DND-41 (cell line): ENCODE measurements around the gene NAIP.
"Not testable (repeated sequence)": the region's sequence is repeated elsewhere in the genome, so short reads cannot be mapped to it uniquely, and the experiment has no call there.

Experiments used
- ATAC-seq: fragments of 200-7000 bp; cut with Tn5 transposase; 3 replicates; pipeline ENCODE4 v1.9.1; 2021; ENCODE audit warnings: low read depth; ENCODE audit not compliant: insufficient read depth
- DNase-seq: peaks from one replicate; pipeline ENCODE4 v3.0.0-alpha.2; 2020
- H2AFZ ChIP-seq: 2 replicates; pipeline ENCODE4 v1.6.0; 2012; ENCODE audit warnings: low read depth, low read length
- H3K27ac ChIP-seq: 2 replicates; pipeline ENCODE4 v1.5.1; 2012; ENCODE audit warnings: low read length, inconsistent platforms
- H3K27me3 ChIP-seq: fragments of 200-600 bp; sonication (generic); 2 replicates; pipeline ENCODE4 v1.6.0; 2012; ENCODE audit warnings: low read length, mild to moderate bottlenecking, inconsistent platforms; ENCODE audit not compliant: insufficient read depth, poor library complexity
- H3K36me3 ChIP-seq: 2 replicates; pipeline ENCODE4 v1.5.1; 2012; ENCODE audit warnings: low read length, inconsistent platforms; ENCODE audit not compliant: insufficient read depth
- H3K4me1 ChIP-seq: 2 replicates; pipeline ENCODE4 v1.5.1; 2012; ENCODE audit warnings: mild to moderate bottlenecking, low read length; ENCODE audit not compliant: insufficient read depth
- H3K4me2 ChIP-seq: 2 replicates; pipeline ENCODE4 v1.6.0; 2012; ENCODE audit warnings: mild to moderate bottlenecking, moderate library complexity, low read length, inconsistent platforms; ENCODE audit not compliant: insufficient read depth
- H3K4me3 ChIP-seq, 2 experiments: fragments of 200-600 bp in 1 of 2; shearing (Covaris generic) in 1 of 2; 2 replicates each; pipeline ENCODE4 v1.5.1; 2012 to 2016; ENCODE audit warnings: inconsistent platforms in 2 of 2, low read length in 2 of 2, mild to moderate bottlenecking in 2 of 2, low read depth in 1 of 2, moderate library complexity in 1 of 2
- H3K79me2 ChIP-seq: 2 replicates; pipeline ENCODE4 v1.6.0; 2012; ENCODE audit warnings: low read length, inconsistent platforms; ENCODE audit not compliant: insufficient read depth
- H3K9ac ChIP-seq: 2 replicates; pipeline ENCODE4 v1.6.0; 2012; ENCODE audit warnings: low read depth, mild to moderate bottlenecking, inconsistent platforms, low read length, moderate library complexity
- H3K9me3 ChIP-seq: 2 replicates; pipeline ENCODE4 v1.5.1; 2012; ENCODE audit warnings: low read length, moderate library complexity, mild to moderate bottlenecking, inconsistent platforms; ENCODE audit not compliant: insufficient read depth, severe bottlenecking
- H4K20me1 ChIP-seq: 2 replicates; pipeline ENCODE4 v1.6.0; 2012; ENCODE audit warnings: low read length; ENCODE audit not compliant: insufficient read depth
- CTCF ChIP-seq: IDR thresholded peaks from 2 replicates; pipeline ENCODE4 v1.5.1; 2012; ENCODE audit warnings: borderline replicate concordance, low read length, moderate library complexity, mild to moderate bottlenecking; ENCODE audit not compliant: poor library complexity, severe bottlenecking; ENCODE audit errors: extremely low read depth
- EZH2 ChIP-seq: IDR thresholded peaks from 3 replicates; pipeline ENCODE4 v1.6.1; 2012; ENCODE audit warnings: borderline replicate concordance, low read depth, mild to moderate bottlenecking, moderate library complexity, low read length, inconsistent platforms; ENCODE audit not compliant: severe bottlenecking

NAIP gene

DNA sequence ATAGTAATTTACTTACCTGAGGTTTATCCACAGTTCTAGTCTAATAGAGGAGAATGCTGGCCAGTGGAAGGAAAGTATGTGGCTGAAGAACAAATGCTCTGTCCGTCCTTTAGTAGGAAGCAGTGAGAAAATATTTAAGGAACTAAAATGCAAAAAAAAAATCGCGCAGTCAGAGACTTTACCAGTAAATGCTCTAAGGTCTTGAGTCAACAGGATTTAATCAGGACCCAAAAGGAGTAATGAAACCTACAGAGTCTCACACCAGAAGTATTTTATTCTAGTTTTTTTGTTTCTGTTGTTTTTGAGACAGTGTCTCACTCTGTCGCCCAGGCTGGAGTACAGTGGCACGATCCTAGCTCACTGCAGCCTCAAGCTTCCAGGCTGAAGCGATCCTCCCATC, 4.5 kb downstream of the NAIP start:
- H3K79me2 ChIP-seq: not testable (repeated sequence)

GRCh38 chr5:71018376-71019005, 6.6 kb downstream of the NAIP start:
- H3K9ac ChIP-seq, H3K4me3 ChIP-seq, H3K27me3 ChIP-seq, H2AFZ ChIP-seq, H3K27ac ChIP-seq, H3K79me2 ChIP-seq, H3K36me3 ChIP-seq, DNase-seq, H3K4me2 ChIP-seq, H3K9me3 ChIP-seq, H4K20me1 ChIP-seq, H3K4me1 ChIP-seq: not testable (repeated sequence)
- ATAC-seq: peak; percentile 55; the same call in 2 of the 3 replicates

More for the DNA sequence above, 4.5 kb downstream of the NAIP start:
- not testable (repeated sequence) for H3K36me3 ChIP-seq, H3K27ac ChIP-seq, ATAC-seq, DNase-seq, H3K4me1 ChIP-seq, H3K4me2 ChIP-seq, H4K20me1 ChIP-seq, H2AFZ ChIP-seq, H3K9me3 ChIP-seq, H3K27me3 ChIP-seq, H3K4me3 ChIP-seq, H3K9ac ChIP-seq

- DNase-seq (no peak), ATAC-seq (no peak)
- no peak for TF ChIP-seq EZH2
- no peak for TF ChIP-seq CTCF
- no peaks in the 10 kb centered on the region for H3K79me2 ChIP-seq
- H3K4me3 ChIP-seq: no peak overlapping the region
- no peak overlapping the region for H3K27ac ChIP-seq
- H3K36me3 ChIP-seq: no peaks in the 10 kb centered on the region
- H3K27me3 ChIP-seq: no peaks in the 10 kb centered on the region
- no peaks in the 10 kb centered on the region for H4K20me1 ChIP-seq
- no peaks in the 10 kb centered on the region for H3K9me3 ChIP-seq
- no peak overlapping the region for H2AFZ ChIP-seq
- no peak overlapping the region for H3K4me2 ChIP-seq
- H3K4me1 ChIP-seq: no peaks in the 10 kb centered on the region
- no peak overlapping the region for H3K9ac ChIP-seq
These were observed 11.0 kb downstream of the NAIP start for GRCh38 chr5:71014176-71014575.

DNA sequence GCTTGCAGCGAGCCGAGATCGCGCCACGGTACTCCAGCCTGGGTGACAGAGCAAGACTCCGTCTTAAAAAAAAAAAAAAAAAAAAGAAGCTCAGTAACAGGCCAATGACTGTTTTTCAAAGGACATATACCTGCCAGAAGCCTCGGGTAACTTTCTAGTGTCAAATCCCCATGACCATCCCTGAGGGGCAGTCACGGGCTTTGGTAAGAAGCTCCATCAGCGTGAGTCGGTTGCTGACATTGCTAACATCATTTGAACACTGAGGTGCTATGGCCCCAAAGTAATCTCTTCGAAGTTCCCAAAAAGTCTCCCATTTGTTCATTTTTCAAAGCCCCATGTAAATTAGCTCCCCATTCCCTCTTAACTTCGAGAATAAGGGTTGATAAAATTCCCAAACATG, 11.6 kb downstream of the NAIP start:
- Histone ChIP-seq H3K27ac (no peak overlapping the region), H3K36me3 (no peaks in the 10 kb centered on the region), H3K27me3 (no peaks in the 10 kb centered on the region), H3K4me2 (no peak overlapping the region), H4K20me1 (no peaks in the 10 kb centered on the region), H3K9ac (no peak overlapping the region), H3K79me2 (no peaks in the 10 kb centered on the region), H3K4me1 (no peaks in the 10 kb centered on the region), H3K4me3 (no peak overlapping the region), H2AFZ (no peak overlapping the region), H3K9me3 (no peaks in the 10 kb centered on the region)
- DNase-seq (no peak), ATAC-seq (no peak)
- no peak for TF ChIP-seq EZH2

DNA sequence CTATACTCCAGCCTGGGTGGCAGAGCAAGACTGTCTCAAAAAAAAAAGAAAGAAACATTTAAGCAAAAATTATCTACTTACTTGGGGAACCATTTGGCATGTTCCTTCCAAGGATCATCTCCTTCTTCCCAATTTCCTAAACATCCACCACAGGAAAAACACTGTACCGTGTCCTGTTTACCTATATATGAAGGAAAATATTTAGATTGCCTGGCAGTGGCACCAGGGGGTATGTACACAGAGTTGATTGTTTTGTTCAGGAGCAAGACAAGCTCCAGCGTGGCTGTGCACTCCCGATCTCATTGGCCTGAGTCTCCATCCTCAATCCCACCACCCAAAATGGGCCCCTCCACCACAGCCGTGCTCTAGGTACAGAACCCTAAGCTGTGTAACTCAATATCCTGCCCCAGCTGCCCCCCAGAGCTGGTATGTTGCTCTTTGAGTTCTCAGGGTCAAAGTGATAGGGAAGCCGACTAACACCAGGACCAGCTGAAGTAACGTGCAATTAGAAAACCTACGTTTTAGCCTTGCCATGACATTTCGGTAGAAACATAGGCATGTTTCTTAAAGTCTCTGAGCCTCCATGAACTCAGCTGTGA, 13.8 kb downstream of the NAIP start:
- Histone ChIP-seq H4K20me1 (no peaks in the 10 kb centered on the region), H3K9me3 (no peaks in the 10 kb centered on the region), H3K27me3 (no peaks in the 10 kb centered on the region), H3K36me3 (no peaks in the 10 kb centered on the region), H3K9ac (no peak overlapping the region), H2AFZ (no peak overlapping the region), H3K4me1 (no peaks in the 10 kb centered on the region), H3K27ac (no peak overlapping the region), H3K4me2 (no peak overlapping the region), H3K4me3 (no peak overlapping the region), H3K79me2 (no peaks in the 10 kb centered on the region)
- TF ChIP-seq EZH2 (no peak), CTCF (no peak)
- no peak for DNase-seq
- no peak for ATAC-seq

DNA sequence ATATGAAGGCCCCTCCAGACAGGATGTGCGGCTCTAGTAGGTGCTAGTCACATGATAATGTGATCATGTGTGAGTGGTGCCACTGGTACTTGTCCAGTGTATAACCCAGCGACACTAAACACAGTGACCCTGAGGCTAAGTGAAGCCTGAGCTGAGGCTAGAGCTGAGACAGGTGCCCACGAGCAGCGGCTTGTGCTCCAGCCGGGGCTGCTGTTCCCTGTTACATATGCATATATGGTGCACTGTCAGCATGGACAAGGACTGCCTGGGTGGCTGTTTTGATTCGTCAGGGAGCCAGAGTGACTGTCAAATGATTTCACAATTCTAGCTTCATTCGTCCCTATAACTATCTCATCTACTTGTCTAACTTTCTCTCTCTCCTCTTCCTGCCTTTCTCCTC, 18.2 kb downstream of the NAIP start:
- not testable (repeated sequence) for H3K27me3 ChIP-seq, H3K4me1 ChIP-seq, H3K79me2 ChIP-seq, H3K27ac ChIP-seq, H3K36me3 ChIP-seq, H2AFZ ChIP-seq, H4K20me1 ChIP-seq, H3K9ac ChIP-seq, DNase-seq, H3K9me3 ChIP-seq, ATAC-seq, H3K4me3 ChIP-seq, H3K4me2 ChIP-seq
